Activated CD8-positive, alpha-beta memory T cell treated with anti-CD3 and anti-CD28 coated beads for 4 hours (primary cell): ENCODE measurements around the gene PLXDC1.
"Not testable (repeated sequence)": the region's sequence is repeated elsewhere in the genome, so short reads cannot be mapped to it uniquely, and the experiment has no call there.

Experiments used
- DNase-seq, 2 donors: peaks; one replicate each; pipeline ENCODE4 v3.0.0-alpha.2; 2020; ENCODE audit warnings: low read depth in 2 of 2

Gene PLXDC1

DNA sequence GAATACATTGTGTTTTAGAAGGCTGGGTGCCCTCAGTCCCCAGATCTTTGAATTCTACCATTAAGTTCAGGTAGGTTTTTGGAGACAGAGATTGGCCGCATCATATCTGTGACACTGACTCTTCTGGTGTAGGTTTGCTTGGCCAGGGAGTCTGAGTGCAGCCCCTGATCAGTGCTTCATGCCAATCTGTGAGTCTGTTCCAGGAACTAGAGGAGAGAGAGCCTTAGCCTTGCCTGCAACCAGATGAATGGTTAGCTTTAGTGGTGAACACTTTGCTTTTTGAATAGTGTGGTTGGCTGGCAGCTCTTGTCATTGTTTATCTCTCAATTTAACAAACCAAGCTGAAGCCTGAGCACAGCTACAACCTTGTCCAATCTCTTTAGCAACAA lies 87.8 kb downstream of the PLXDC1 start:
- DNase-seq, result no peak

DNA sequence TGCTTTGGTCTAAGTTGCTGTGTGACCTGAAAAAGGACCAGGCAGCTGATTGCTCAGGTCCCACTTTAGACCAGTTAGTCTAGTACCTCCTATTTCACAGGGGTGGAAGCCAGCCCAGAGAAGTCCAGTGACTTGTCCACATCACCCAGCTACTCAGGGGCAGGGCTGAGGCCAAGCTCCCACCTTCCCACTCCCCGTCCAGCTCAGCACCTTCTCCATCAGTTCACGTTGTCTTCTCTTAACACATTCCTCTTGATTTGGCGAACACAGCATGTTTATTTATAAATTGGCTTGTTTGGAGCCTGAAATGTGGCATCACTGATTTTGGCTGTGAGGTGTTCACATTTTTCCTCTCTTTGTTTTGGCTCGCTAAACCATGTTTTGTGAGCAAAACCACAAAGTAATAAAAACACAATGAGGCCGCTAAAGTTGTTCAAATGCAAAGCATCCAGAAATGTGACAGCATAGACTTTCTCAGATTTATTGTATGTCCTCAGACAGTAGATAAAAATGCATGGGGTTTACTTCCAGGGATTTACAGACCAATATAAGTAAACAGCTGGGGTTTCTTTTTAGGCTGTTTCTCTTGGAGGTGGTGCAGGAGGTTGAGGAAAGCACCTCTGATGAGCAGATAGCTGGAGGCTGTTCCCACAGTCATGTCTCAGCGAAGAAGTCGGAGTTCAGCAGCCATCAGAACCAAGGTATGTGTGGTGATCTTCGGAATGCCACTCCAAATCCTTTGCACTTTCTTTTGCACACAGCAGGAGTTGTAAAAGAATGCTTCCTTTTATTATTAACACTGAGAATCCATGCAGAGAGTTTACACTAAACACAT lies 88.4 kb downstream of the PLXDC1 start:
- DNase-seq, result no peak

DNA sequence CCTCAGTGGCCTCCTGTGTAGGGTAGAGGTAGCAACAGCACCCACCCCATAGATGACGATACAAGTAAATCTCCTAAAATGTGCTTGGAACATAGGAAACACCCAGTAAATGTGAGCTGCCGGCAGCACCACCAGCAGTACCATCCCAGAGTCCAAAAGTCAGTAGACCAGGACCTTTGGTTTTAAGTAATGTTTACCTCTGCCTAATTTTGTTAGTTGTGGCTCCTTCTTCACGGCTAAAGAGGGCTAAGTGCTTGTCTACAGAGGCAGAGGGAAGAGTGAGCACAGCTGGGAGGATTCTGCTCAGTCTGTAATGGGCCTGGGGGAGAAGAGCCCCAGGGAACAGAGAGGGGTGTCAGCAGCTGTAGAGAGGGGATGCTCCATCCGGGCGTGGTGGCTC lies 92.9 kb downstream of the PLXDC1 start:
- DNase-seq, result no peak

GRCh38 chr17:39057701-39058206 lies 93.7 kb downstream of the PLXDC1 start:
- DNase-seq, result no peak

DNA sequence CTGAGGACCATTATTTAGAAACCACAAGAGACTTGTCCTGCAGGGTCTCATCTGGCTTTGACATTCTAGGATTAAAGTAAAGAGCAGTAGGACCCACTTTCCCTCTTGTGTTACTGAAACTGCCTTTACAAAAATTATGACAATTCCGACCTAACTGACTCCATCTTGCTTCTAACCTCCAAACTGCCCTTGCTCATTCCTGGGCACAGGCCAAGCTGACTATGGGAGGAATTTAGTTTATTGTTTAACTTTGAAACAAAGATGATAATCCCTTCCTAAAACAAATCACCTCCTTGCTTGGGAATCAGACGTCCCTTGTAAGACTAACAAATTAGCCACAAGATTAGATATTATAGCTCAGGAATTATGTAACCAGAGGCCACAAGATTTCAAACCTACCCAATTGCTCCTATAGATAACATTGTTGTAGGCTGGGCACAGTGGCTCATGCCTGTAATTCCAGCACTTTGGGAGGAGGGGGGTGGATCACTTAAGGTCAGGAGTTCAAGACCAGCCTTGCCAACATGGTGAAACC lies 97.3 kb downstream of the PLXDC1 start:
- DNase-seq, result no peak

GRCh38 chr17:39052423-39052822 lies 99.0 kb downstream of the PLXDC1 start:
- not testable (repeated sequence) for DNase-seq

DNA sequence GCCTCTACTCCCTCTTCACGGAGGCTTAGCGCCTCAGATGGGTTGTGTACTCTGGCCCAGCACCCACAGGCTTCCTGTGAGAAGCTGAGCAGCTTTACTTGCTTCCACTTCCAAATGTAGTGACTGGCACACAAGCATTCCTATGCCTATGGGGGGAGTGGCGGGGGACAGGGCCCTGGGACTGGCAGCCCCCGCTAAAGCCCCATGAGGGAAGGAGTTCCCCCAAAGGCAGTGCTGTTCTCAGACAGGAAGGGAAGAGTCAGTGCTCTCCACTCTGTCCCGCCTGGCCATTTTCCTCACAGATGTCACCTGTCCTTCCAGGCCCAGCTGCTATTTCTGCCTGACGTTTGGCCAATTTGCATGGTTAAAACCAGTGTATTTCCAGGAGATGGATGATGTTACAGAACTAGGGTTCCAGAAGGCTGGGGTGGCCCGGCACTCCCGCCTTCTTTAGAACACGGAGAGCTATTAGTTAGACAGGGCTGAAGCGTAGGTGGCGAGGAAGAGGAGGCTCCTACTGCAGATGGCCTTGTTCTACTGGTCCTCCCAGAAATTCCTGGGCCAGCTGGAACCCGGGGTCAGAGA lies 100.3 kb downstream of the PLXDC1 start:
- no peak for DNase-seq

DNA sequence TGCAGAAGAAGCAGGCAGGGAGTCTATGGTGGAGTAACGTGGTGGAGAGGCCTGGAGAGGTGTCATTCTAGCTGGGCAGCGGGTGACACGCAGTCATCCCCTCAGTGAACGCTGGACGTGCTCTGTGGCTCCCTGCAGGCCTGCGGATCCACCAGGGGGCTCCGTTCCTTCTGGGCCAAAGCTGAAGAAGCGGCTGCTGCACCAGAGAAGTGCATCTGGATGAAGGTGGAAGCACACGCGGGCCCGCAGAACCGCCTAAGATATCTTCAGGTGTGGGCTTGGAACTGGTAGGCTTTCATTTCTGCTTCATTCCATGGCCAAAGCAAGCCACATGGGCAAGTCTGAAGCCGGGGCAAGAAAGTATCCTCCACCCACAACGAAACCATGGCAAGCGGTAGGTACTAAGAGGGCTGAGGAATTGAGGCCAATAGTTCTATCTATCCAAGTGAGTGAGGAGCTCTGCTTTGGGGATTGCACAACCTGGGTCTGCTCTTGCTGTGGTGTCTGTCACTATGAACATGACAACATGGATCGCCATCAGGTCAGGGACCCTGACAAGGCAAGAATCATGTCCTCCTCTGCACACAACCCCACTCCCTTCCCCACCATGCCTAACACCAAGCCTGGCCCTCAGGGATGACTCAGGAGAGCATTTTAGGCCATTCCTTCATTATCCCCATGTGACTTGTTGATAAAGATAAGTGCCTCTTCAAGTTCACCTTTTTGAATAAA lies 105.3 kb downstream of the PLXDC1 start:
- no peak for DNase-seq

DNA sequence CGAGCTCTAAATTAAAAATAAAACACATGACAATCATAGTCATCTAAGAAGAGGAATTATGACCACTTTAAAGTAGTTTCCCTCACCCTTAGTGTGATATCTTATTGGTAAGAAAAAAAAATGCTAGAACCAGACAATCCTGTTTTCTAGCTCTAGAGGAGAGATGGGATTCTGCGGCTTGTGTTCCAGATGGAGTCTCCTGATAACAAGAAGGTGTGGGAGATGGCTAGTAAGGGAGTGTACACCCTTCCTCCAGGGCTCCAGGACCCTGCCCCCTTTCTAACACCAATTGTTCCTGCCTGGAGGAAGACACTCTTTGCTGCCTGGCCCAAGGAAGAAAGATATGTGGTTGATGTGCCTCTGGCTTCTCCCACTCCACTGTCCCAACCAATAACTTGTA lies 115.4 kb downstream of the PLXDC1 start:
- no peak for DNase-seq

DNA sequence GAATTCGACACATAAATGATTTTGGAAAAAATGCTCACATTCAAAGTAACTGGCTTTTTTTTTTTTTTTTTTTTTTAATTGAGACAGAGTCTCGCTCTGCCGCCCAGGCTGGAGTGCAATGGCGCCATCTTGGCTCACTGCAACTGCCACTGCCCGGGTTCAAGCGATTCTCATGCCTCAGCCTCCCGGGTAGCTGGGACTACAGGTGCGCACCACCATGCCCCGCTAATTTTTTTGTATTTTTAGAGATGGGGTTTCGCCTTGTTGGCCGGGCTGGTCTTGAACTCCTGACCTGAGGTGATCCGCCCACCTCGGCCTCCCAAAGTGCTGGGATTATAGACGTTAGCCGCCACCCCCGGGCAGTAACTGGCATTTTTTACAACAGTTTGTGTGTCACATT lies 115.9 kb downstream of the PLXDC1 start:
- not testable (repeated sequence) for DNase-seq

GRCh38 chr17:39028690-39029089 lies 122.7 kb downstream of the PLXDC1 start:
- DNase-seq, result no peak

DNA sequence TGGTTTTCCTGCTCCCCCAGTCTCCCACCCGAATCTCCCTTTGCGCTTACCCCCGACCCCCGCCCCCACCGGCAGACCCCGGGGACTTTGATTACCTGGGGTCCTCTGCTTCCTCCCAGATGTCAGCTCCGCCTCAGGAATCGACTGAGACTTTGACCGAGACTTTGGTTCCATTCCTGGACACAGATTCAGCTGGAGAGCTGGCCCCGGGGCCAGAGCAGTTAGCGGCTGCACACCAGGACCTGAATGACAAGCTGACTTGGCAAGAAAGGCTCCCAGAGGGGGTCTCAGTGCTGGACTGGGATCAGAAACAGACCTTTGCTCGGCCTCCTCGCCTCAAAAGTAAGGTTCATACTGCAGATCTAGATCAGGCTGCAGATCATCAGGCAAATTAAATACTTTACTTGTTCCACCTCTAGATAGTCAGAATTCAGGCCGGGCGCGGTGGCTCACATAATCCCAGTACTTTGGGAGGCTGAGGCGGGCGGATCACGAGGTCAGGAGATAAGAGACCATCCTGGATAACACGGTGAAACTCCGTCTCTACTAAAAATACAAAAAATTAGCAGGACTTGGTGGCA lies 123.9 kb downstream of the PLXDC1 start:
- no peak for DNase-seq

DNA sequence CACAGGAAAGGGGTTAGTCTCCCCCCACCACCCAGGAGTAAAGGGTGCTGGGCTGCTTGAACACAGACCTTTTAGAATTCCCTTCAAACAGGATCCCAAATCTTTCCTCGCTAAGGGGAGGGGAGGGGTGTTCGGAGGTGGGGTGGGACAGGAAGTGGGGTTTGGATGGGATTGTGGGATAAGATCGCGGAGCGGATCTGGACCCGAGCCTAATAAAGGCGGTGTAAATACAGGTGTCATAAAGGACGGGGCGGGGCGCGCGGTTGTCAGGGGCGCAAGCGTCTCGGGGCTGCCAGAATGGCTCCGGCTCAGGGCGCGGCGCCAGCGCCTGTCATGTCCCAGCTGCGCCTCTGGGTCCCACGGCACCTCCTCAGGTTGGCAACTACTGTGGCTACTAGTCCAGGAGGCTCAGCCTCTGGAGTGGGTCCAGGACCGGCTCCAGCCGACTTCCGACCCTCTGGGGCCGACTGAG lies 124.4 kb downstream of the PLXDC1 start:
- no peak for DNase-seq

DNA sequence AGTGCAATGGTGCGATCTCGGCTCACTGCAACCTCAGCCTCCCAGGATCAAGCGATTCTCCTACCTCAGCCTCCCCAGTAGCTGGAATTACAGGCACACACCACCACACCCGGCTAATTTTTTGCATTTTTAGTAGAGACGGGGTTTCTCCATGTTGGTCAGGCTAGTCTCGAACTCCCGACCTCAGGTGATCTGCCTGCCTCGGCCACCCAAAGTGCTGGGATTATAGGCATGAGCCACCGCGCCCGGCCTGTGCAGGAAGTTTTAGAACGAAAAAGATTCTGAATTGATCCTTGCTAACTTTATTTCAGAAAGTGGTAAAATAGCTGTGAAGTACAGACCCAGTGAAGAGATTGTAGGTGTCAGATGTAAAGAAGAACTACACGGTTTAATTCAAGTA lies 125.1 kb downstream of the PLXDC1 start:
- DNase-seq, result not testable (repeated sequence)

GRCh38 chr17:39022924-39023323 lies 128.5 kb downstream of the PLXDC1 start:
- no peak for DNase-seq

- not testable (repeated sequence) for DNase-seq
Observed at GRCh38 chr17:39020037-39020436, 131.4 kb downstream of the PLXDC1 start.

- no peak for DNase-seq
Observed at GRCh38 chr17:39018267-39019134, 132.9 kb downstream of the PLXDC1 start.

DNA sequence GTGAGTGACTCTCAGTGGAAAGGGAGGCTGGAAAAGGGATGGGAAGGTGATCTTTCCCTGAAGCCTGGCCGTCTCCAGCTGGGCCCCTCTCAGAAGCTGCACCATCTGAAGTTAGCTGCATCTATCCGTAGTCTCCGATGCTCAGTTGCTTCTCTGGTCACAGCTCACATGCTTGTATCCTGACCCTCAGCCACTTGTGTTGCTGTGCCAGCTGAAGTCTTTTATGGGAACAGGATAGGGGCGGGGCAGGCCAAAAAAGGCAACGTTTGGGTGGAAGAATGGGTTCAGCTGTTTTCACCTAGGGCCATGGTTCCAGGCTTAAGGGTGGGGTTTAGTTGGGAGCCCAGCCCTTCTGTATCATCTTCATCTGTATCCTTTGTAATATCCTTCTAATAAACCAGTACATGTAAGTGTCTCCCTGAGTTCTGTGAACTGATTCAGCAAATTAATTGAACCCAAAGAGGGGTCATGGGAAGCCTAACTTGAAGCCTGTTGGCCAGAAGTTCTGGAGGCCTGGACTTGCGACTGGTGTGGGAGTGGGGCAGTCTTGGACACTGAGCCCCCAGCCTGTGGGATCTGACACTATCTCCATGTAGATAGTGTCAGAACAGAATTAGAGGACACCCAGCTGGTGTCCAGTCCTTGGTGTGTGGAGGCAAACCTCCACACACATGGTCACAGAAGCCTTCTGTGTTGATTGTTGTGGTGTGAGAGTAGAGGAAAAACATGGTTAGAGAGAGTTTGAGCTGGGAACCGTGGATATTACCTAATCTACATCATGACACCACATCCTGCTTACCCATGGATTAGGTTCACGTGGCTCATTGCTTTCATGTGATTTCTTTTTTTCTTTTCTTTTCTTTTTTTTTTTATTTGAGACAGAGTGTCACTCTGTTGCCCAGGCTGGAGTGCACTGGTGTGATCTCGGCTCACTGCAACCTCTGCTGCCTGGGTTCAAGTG lies 135.0 kb downstream of the PLXDC1 start:
- DNase-seq, result no peak

DNA sequence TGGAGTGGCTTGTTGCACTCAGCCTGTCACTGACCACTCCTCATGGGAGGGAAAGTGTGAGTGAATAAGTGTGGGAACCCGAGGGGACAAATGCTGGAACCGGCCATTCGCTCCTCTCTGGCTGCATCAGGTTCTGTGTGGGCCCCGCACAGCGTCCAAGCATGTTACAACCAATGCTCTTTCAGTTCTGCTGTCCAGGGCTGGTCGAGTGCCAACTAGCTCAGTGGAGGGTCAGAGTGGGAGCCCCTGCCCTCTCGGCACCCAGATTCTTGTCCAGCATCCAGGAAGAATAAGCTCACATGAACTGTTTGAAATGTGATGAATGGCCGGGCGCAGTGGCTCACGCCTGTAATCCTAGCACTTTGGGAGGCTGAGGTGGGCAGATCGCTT lies 135.9 kb downstream of the PLXDC1 start:
- no peak for DNase-seq
